ENCODE results near the gene TRIM9.

TRIM9 gene

GRCh38 chr14:50935126-50936015, 159.5 kb downstream of the TRIM9 start:
- no peak for DNase-seq (ENCODE audit: low spot score)

GRCh38 chr14:50932592-50933495, 162.1 kb downstream of the TRIM9 start:
- DNase-seq (ENCODE audit: low spot score): no peak

- DNase-seq (ENCODE audit: low spot score): no peak
Measured at GRCh38 chr14:50932156-50932555, 162.7 kb downstream of the TRIM9 start.

- no peak for DNase-seq (ENCODE audit: low spot score)
Measured at GRCh38 chr14:50931559-50931958, 163.3 kb downstream of the TRIM9 start.

GRCh38 chr14:50929506-50929905, 165.4 kb downstream of the TRIM9 start:
- DNase-seq (ENCODE audit: low spot score): no peak

GRCh38 chr14:50928002-50928635, 166.8 kb downstream of the TRIM9 start:
- DNase-seq (ENCODE audit: low spot score): peak; percentile 25

GRCh38 chr14:50926851-50927386, 168.0 kb downstream of the TRIM9 start:
- DNase-seq (ENCODE audit: low spot score): no peak
